ENCODE data around the gene SIX5.

GRCh38 chr19:45785781-45786532 lies 16.9 kb upstream of the SIX5 start:
- TF ChIP-seq CTCF (conservative IDR thresholded peaks at IDR 0.05) (no peak), EZH2 (IDR thresholded peaks at IDR 0.05; ENCODE audit: low read depth) (no peak)

All from PC-9 (cell line).